AG09309 (cell line): Measurements from ENCODE around the gene IGF2R.
A peak's percentile ranks its signal among the peaks of the same experiment; 100 is the strongest.

Experiments used
- DNase-seq: peaks from one replicate; pipeline ENCODE4 v3.0.0-alpha.2; 2010; ENCODE audit warnings: low read depth
- H3K4me3 ChIP-seq: 2 replicates; pipeline ENCODE4 v1.5.1; 2011; ENCODE audit warnings: mild to moderate bottlenecking, low read depth, low read length, moderate library complexity; ENCODE audit not compliant: control insufficient read depth
- TF ChIP-seq, protein P1 (sequence below): IDR thresholded peaks from 2 replicates; pipeline ENCODE4 v1.5.1; 2011; ENCODE audit warnings: mild to moderate bottlenecking, low read depth, low read length, inconsistent platforms; ENCODE audit not compliant: insufficient read depth, control insufficient read depth; ENCODE audit errors: missing control alignments

Gene IGF2R

GRCh38 chr6:160071805-160072690, 103.2 kb downstream of the IGF2R start:
- TF ChIP-seq, protein P1, sequence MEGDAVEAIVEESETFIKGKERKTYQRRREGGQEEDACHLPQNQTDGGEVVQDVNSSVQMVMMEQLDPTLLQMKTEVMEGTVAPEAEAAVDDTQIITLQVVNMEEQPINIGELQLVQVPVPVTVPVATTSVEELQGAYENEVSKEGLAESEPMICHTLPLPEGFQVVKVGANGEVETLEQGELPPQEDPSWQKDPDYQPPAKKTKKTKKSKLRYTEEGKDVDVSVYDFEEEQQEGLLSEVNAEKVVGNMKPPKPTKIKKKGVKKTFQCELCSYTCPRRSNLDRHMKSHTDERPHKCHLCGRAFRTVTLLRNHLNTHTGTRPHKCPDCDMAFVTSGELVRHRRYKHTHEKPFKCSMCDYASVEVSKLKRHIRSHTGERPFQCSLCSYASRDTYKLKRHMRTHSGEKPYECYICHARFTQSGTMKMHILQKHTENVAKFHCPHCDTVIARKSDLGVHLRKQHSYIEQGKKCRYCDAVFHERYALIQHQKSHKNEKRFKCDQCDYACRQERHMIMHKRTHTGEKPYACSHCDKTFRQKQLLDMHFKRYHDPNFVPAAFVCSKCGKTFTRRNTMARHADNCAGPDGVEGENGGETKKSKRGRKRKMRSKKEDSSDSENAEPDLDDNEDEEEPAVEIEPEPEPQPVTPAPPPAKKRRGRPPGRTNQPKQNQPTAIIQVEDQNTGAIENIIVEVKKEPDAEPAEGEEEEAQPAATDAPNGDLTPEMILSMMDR: peak; percentile 30
- DNase-seq: no peak
- no peak overlapping the region for H3K4me3 ChIP-seq

DNA sequence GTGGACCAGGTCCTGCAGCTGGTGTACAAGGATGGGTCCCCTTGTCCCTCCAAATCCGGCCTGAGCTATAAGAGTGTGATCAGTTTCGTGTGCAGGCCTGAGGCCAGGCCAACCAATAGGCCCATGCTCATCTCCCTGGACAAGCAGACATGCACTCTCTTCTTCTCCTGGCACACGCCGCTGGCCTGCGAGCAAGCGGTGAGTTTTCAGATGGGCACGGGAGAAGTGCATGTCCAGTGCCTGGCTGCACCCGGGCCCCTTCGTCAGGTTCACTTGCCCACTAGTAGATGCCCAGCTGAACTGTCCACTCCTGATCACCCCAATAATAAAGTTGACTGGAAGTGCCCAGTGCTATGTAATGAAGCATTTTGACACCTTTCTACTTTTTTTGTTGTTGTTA, 104.4 kb downstream of the IGF2R start:
- TF ChIP-seq, protein P1: no peak
- no peak overlapping the region for H3K4me3 ChIP-seq
- DNase-seq: no peak

- no peak overlapping the region for H3K4me3 ChIP-seq
- no peak for DNase-seq
- TF ChIP-seq, protein P1: no peak
These were observed 107.1 kb downstream of the IGF2R start for GRCh38 chr6:160076009-160076408.

GRCh38 chr6:160077024-160077423, 108.1 kb downstream of the IGF2R start:
- TF ChIP-seq, protein P1: no peak
- DNase-seq: no peak
- H3K4me3 ChIP-seq: no peak overlapping the region

GRCh38 chr6:160077526-160077925, 108.6 kb downstream of the IGF2R start:
- no peak for DNase-seq
- TF ChIP-seq, protein P1: no peak
- no peak overlapping the region for H3K4me3 ChIP-seq

DNA sequence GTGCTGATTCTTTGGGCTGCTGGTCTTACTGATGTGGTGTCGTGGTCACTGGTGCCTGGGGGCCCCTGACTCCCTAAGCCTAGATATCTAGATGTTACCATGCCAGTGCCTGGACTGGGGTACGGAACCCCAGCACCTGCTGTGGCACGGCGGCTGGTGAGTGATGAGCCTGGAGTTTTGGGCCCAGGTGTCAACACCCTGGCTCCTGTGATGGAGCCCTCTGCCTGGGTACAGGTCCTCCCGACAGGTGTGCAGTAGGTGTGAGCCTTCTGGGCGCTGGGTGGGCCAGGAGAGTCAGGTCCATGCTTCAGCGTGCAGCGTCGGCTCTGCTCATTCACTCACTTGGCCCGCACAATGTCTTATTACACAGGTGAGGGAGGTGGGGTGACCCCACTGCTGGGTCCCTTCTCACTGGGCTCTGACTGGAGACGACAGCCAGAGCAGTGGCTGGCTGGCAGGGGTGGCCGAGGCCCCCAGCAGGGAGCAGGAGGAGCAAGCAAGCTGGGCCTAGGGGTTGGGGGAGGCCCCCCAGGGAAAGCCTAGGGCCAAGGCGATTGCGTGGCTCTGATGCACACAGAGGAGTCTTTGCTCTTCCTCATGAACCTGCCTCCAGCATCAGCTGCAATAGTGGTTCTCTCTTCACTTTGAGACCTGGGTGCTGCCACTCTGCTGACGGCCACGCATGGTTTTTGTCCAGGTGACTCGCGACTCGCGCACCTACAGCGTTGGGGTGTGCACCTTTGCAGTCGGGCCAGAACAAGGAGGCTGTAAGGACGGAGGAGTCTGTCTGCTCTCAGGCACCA, 110.2 kb downstream of the IGF2R start:
- H3K4me3 ChIP-seq: no peak overlapping the region
- DNase-seq: no peak
- TF ChIP-seq, protein P1: no peak
